CD4-positive, alpha-beta T cell treated with Interferon gamma for 1 hour (primary cell): Measurements from ENCODE around the gene IFRD2.

ENCODE experiments used
- DNase-seq: peaks from one replicate; pipeline ENCODE4 v3.0.0-alpha.2; 2020

Gene IFRD2

DNA sequence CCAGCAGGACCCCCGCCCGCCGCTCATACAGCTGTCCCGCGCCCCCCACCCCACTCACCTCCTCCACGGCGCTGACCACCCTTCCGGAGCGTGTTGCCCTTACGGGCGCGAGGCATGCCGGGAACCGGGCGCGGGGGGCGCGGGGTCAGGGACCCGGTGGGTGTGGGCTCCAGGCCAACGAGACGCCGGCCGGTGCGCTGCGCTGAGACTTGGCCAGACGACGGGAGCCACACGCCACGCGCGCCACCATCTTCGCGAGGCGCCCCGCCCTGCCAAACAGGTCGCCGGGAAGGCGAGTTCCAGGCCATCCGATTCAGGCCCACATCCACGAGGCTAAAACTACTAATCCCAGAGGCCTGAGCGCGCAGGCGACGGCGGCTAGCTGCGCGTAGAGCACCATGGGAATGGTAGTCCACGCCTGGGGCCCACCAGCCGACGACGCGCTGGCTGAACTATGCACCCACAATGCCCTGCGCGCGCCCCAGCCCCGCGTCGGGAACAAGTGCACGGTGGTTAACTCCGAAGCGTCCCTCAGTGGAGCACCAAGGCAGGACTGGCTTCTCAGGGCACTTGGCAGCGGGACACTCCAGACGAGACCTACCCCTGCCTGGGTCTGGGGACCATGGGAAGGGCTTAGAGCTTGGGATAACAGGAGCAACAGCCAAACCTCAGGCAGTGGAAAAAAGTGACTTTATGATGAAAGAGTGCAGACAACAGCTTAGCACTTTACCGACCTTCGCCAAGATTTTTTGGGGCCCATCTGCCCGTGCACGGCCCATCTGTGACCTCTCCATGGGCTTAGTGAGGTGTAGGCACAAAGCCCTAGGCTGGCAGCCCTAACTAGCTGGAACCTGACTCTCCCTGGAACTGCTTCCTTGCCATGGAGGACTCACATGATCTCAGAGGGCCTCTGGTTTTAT is at the start of gene IFRD2:
Gene IFRD2 (minus strand): TSS at position 271 of the 920 bp plus-strand sequence. CDS start 155 bp downstream, at position 116.
- DNase-seq: peak; percentile 96

DNA sequence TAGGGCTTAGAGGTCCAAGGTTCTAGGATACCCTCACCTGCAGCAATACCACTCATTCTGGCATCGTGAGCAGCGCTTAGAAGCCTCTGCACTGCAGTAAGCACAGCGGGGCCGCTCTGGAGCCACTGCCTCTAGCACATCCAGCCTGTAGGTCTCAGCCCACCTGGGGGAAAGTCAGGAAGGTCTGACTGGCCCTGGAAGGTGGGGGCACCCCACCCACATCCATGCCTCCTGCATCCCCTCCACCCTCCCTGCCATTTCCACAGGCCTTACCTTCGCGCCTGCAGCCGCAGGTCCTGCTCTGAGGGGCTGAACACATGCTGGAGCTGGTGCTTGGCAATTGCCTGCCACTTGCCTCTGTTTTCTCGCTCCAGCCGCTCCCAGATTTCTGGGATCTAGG is 49.3 kb upstream of the IFRD2 start:
- no peak for DNase-seq

- DNase-seq: peak; percentile 70
These were observed 48.5 kb upstream of the IFRD2 start, which contains the start of gene RASSF1 for GRCh38 chr3:50340448-50341329. Gene RASSF1, minus strand, starts transcription at chr3:50340836. Its CDS starts 31 bp downstream, at chr3:50340805.

- DNase-seq: no peak
These were observed 47.9 kb upstream of the IFRD2 start for GRCh38 chr3:50340147-50340447.

DNA sequence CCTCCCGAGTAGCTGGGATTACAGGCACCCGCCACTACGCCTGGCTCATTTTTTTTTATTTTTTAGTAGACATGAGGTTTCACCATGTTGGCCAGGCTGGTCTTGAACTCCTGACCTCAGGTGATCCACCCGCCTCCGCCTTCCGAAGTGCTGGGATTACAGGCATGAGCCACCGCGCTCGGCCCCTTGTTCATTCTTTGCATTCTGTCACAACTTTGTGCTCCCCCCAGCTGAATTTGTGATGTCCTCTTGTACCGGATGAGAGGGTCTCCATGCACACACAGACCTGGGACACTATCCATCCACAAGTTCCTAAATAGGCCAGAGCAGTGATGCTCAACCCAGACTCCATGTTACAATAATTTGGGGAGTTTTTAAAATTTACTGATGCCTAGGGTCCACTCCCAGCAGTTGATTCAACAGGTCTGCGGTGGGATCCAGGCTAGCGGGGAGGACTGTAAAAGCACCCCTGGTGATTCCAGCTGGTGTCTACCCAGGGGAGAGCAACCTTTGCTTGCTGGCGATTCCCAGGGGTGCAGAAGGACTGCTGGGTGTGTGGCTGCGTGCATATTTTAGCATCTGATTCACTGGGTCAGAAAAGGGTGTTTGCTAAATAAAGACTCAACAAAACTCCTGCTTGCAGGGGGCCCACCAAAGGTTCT is 47.4 kb upstream of the IFRD2 start:
- DNase-seq: no peak

DNA sequence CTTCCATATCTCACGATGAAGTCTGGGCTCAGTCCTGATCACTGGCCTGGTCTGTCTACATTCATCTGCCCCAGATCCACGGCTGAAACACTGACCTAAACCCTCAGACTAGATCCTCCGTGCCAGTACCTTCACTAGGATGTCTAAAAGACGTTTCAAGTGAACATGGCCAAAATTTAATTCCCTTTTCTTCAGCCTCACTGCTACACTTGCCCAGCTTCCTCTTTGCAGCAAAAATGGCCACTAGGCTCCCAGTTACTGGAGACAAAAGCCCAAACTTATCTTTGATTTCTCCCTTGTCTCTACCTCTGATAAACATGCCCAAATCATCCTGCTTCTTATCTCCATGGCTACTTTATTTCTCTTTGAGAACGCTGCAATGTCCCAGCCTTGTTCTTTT is 46.7 kb upstream of the IFRD2 start:
- DNase-seq: no peak

GRCh38 chr3:50337175-50337861 is 45.1 kb upstream of the IFRD2 start:
- DNase-seq: peak; percentile 97

DNA sequence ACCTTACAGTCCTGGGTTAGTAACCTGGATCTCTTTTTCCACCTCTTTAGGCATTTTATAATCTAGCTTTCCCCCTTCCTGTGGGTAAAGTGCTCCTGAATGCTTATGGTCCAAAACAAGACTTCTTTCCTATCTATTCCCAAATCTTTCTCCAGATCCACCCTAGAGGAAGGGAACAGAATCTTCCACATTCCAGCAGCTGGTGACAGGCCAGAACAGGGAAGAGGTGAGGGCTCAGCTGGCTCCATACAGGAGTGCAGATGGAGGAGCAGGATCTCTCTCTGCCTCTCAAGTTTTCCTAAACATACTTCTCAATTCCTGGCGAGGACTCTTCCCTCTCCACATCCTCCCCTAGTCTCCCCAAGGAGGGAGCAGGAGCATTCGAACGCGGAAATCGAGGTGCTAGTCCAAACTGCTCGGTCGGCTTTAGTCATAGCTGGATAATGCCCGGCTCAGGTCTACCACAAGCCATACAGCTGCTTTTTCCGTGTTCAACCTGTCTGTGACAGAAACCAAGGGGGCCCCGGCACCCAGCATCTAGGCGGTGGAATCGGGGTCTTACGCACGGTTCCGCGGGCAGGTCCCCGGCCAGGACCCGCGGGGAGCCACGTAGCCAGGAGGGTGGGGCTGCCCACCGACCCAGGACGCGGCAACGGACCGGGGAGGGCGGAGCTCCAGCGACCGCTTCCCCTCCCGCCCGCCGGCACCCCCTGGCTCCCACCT is 44.4 kb upstream of the IFRD2 start:
- DNase-seq: no peak

DNA sequence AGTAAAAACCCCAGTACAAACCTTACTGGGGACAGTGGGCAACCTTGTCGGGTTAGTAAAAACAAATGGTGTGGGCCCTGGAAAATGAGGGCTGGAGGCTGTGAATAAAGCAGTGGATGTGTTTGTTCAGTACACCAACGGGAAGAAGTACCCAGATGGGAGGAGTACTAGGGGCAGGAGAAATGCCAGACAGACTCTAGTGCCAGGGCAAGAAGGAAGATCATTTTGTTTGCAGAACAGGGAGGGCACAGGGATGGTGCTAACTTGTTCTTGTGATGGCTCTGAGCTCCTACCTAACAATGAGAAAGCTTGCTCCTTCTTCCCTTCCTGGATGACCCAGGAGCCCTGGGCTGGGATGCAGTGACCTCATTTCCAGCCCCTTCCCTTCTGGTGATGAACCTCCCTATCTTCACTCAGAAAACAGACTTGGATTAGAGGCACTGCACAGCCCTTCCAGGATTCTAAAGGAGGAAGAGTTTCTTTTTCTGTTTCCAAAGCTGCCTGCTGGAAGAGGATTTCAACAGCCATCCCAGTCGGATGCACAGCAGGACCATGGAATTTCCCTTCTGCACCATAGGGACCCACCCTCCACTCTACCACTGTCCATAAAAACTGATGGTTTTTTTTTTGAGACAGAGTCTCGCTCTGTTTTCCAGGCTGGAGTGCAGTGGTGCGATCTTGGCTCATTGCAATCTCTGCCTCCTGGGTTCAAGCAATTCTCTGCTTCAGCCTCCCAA is 42.3 kb upstream of the IFRD2 start:
- no peak for DNase-seq

GRCh38 chr3:50333744-50334328 is 41.6 kb upstream of the IFRD2 start:
- no peak for DNase-seq

GRCh38 chr3:50331364-50331907 is 39.2 kb upstream of the IFRD2 start:
- no peak for DNase-seq

DNA sequence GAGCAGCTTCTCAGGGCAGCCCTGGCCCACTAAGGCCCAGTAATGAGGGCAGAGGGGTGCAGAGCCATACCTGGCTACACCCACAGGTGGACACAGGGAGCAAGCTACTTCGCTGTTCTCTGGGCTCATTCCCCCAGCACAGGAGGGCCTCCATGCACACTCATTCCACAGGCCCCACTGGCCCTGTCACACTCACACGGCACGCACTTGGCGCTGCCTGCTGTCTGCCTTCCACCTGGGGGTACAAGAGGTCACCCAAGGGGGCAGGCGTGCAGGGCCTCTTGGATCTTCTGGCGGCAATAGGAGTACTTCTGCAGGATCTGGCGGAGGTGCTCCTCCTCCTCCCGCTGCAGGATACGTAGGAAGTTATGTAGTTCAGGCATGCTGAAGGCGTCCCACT is 38.1 kb upstream of the IFRD2 start:
- DNase-seq: no peak

- DNase-seq: peak; percentile 94
These were observed 35.9 kb upstream of the IFRD2 start, which contains the start of gene TUSC2 for GRCh38 chr3:50327943-50328691. Gene TUSC2, minus strand, starts transcription at chr3:50328223. Its CDS starts 124 bp downstream, at chr3:50328099.

DNA sequence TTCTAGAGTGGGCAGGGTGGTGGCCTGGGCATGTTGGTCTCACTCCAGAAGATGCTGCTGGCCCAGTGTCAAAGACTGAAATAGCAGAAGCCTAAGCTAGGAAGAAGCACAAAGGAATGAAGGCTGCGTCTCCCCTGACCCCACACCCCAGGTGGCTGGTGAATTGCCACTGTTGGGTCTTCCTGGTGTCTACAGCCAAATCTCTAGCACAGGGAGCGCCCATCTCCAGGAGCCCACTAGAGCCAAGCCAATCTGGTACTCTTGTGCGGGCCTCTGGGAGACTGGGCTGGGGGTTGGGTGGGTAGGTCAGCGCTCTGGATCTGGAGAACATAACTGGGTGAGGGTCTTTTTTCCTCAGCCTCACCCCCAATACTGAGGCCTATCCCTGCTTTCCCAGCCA is 34.9 kb upstream of the IFRD2 start:
- DNase-seq: no peak

DNA sequence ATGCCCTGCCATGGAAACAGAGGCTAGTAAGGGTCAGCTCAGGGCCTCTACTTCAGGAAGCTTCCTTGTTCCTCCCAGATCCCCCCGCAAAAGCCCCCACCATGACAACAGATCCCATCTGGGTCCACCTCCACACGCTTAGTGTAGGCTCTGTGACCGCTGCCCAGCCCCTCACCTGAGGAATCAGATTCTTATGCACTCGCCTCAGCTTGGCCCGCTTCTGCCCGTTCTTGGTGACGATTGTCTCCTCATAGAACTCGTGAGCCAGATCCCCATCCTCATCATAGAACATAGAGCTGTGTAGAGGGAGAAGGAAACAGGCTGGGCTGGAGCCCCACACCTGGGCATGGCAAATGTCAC is 33.9 kb upstream of the IFRD2 start:
- no peak for DNase-seq

- no peak for DNase-seq
These were observed 33.4 kb upstream of the IFRD2 start for GRCh38 chr3:50325497-50326181.

GRCh38 chr3:50325113-50325480 is 32.9 kb upstream of the IFRD2 start:
- DNase-seq: no peak

DNA sequence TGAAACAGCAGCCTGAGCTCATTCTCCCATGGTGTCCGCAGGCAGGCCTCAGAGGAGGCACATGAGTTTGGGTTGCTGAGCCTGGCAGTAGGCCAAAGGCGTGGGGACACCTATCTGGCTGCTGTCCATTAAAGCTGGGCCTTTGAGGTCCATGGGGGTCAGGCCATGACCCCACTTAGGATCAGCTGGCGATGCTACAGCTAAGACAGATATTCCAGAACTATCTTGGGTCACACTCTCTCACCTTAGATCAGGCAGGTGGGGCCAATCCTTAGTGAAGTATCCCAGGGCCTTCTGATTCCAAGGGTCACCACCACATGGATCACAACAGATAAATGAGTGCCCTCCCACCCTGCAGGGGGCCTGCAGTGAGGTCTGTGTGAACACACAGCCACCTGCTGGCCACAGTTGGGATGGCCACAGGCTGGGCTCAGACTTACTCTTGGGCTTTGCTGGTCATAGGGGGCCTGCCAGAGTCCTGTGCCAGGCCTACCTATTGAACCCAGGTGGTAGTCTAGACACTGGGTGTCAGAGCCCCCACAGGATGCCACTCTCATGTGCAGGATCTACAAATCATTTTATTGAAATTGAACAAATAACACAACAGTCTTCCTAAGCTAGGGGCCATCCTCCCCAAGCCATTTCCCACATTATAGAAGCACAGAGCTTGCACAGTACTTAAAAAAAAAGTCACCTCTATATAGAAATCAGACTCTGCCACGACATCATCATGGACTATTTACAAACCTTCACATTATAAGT is 32.3 kb upstream of the IFRD2 start:
- peak; percentile 53 for DNase-seq
